PFSK-1 (cell line): ENCODE measurements around the gene PRKCQ.

Source experiments
- FOXP2 ChIP-seq: optimal IDR thresholded peaks from 2 replicates; pipeline ENCODE3; 2011; ENCODE audit warnings: borderline replicate concordance, control low read depth, inconsistent platforms; ENCODE audit not compliant: insufficient read depth; ENCODE audit errors: extremely low read length, extremely low read depth
- POLR2AphosphoS5 ChIP-seq: IDR thresholded peaks from 2 replicates; pipeline ENCODE4 v1.6.1; 2012; ENCODE audit warnings: low read depth, mild to moderate bottlenecking, control low read depth, low read length, moderate library complexity
- SIN3A ChIP-seq: IDR thresholded peaks from 2 replicates; pipeline ENCODE4 v1.6.1; 2012; ENCODE audit warnings: mild to moderate bottlenecking, low read length, moderate library complexity, borderline replicate concordance; ENCODE audit not compliant: insufficient read depth
- TAF1 ChIP-seq: IDR thresholded peaks from 2 replicates; pipeline ENCODE4 v1.6.1; 2012; ENCODE audit warnings: low read length, control low read depth, borderline replicate concordance; ENCODE audit not compliant: insufficient read depth
- TF ChIP-seq, protein P1 (sequence below), 2 experiments: IDR thresholded peaks; 2 replicates each; pipeline versions ENCODE4 v1.6.1 to v1.8.0; 2011 to 2012; ENCODE audit warnings: low read depth in 2 of 2, low read length in 2 of 2, control low read depth in 1 of 2, inconsistent platforms in 1 of 2, mild to moderate bottlenecking in 1 of 2, moderate library complexity in 1 of 2; ENCODE audit not compliant: insufficient read depth in 1 of 2

PRKCQ gene

DNA sequence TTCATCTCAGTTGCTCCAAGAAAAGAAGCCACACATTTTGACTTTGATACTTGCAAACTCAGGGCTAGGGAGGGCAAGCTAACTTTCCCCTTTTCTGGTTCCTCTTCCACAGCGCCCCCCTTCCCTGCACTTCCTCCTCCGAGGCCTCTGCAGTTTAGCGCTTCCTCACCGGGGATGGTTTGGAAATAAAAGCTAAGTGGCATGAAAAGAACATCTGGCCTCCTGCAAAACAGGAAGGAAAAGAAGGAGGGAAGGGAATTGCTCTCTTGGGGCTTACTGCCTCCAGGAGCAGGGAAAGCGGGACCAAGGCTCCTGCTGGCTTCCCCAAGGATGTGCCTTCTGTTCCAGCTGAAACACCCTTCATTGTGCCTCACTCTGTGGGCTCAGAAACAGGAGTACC, 42.3 kb downstream of the PRKCQ start:
- TF ChIP-seq TAF1 (no peak), FOXP2 (no peak), POLR2AphosphoS5 (no peak), SIN3A (no peak)
- TF ChIP-seq, protein P1, sequence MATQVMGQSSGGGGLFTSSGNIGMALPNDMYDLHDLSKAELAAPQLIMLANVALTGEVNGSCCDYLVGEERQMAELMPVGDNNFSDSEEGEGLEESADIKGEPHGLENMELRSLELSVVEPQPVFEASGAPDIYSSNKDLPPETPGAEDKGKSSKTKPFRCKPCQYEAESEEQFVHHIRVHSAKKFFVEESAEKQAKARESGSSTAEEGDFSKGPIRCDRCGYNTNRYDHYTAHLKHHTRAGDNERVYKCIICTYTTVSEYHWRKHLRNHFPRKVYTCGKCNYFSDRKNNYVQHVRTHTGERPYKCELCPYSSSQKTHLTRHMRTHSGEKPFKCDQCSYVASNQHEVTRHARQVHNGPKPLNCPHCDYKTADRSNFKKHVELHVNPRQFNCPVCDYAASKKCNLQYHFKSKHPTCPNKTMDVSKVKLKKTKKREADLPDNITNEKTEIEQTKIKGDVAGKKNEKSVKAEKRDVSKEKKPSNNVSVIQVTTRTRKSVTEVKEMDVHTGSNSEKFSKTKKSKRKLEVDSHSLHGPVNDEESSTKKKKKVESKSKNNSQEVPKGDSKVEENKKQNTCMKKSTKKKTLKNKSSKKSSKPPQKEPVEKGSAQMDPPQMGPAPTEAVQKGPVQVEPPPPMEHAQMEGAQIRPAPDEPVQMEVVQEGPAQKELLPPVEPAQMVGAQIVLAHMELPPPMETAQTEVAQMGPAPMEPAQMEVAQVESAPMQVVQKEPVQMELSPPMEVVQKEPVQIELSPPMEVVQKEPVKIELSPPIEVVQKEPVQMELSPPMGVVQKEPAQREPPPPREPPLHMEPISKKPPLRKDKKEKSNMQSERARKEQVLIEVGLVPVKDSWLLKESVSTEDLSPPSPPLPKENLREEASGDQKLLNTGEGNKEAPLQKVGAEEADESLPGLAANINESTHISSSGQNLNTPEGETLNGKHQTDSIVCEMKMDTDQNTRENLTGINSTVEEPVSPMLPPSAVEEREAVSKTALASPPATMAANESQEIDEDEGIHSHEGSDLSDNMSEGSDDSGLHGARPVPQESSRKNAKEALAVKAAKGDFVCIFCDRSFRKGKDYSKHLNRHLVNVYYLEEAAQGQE (IDR thresholded peaks at IDR 0.05; ENCODE audit: insufficient read depth in 1 of 2, low read depth in 2 of 2, low read length in 2 of 2) = no peak

DNA sequence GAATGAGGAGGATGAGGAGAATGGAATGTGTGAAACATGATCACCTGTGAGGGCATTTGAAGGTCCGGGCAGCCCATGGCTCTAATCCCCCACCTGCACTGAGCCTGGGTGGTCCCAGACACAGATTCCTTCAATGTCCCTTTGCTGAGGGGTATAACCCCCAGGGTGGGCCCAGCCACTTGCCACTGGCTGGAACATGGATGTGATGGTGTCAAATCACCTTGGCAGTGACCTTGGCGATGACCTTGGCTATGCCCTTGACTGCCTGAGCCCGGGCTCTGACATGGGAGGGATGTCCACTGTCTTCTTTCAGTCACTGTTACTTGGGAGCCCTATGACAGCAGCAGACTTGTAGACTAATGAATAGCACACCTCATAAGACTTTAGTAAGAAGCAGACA, 44.0 kb downstream of the PRKCQ start:
- TF ChIP-seq, protein P1 (IDR thresholded peaks at IDR 0.05; ENCODE audit: insufficient read depth in 1 of 2, low read depth in 2 of 2, low read length in 2 of 2) = no peak
- TF ChIP-seq FOXP2 (no peak), TAF1 (no peak), SIN3A (no peak)

DNA sequence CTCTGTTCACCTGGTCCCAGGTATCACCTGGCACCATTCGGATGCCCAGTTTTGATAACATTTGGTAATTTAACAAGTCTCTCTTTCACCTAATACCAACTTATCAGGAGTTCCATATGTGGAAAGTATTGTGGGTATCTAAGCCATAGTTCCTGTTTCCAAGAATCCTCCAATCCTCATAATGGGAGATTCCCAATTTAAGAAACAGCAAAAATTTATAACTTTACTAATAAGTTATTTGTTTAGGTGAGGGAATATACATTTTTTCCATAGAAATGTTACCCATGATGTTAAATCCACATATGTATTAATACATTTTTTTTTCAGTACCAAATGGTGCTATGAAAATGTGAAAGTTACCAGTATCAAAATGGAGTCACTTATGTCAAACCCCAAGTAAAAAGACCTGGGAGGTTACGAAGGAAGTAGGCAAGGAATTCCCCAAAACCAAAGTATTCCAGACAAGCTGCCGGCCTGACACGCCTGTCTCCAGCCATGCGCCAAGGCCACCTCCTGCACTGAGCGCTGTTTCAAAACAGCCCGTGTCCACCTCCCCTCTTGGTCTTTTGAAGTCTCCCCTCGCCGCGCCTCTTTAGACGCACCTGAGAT, 44.8 kb downstream of the PRKCQ start:
- TF ChIP-seq SIN3A (no peak), FOXP2 (no peak), POLR2AphosphoS5 (no peak), TAF1 (no peak)
- TF ChIP-seq, protein P1 (IDR thresholded peaks at IDR 0.05; ENCODE audit: insufficient read depth in 1 of 2, low read depth in 2 of 2, low read length in 2 of 2) = no peak

DNA sequence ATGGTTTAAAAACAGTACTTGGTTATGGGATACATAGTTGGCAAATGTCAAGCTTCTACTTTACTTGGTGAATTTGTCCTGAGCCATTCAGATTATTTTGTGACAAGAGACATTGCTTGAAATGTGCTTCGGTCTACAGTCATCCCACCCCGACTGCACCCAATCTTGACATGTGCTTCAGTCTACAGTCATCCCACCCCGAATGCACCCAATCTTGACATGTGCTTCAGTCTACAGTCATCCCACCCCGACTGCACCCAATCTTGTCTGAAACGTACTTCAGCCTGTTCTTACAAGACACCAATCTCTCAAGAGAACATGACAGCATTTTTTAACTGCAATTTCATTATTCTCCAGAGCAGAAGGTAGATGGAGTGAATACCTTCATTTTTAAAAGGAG, 47.8 kb downstream of the PRKCQ start:
- TF ChIP-seq, protein P1 (IDR thresholded peaks at IDR 0.05; ENCODE audit: insufficient read depth in 1 of 2, low read depth in 2 of 2, low read length in 2 of 2) = no peak
- TF ChIP-seq TAF1 = no peak

DNA sequence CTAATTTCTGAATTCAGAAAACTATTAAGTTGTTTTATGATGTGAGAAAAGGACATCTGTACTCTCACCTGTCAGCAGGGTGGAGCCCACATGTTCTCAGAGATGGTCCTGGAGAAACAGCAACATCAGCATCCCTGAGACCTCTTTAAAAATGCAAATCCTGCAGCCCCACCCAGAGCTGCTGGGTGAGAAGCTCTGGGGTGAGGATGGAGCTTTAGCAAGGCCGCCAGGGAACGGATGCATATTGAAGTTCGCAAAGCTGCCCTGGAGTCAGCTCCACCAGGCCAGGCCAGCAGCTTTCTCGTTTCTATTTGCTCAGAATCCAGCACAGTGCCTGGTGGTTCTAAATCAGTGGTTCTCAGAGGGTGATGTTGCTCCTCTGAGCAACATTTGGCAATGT, 49.1 kb downstream of the PRKCQ start:
- TF ChIP-seq TAF1 (no peak), SIN3A (no peak), POLR2AphosphoS5 (no peak), FOXP2 (no peak)
- TF ChIP-seq, protein P1 (IDR thresholded peaks at IDR 0.05; ENCODE audit: insufficient read depth in 1 of 2, low read depth in 2 of 2, low read length in 2 of 2) = no peak
